ENCODE results near the gene ZBTB20.
"Not testable (repeated sequence)": the region's sequence is repeated elsewhere in the genome, so short reads cannot be mapped to it uniquely, and the experiment has no call there.

Gene ZBTB20

DNA sequence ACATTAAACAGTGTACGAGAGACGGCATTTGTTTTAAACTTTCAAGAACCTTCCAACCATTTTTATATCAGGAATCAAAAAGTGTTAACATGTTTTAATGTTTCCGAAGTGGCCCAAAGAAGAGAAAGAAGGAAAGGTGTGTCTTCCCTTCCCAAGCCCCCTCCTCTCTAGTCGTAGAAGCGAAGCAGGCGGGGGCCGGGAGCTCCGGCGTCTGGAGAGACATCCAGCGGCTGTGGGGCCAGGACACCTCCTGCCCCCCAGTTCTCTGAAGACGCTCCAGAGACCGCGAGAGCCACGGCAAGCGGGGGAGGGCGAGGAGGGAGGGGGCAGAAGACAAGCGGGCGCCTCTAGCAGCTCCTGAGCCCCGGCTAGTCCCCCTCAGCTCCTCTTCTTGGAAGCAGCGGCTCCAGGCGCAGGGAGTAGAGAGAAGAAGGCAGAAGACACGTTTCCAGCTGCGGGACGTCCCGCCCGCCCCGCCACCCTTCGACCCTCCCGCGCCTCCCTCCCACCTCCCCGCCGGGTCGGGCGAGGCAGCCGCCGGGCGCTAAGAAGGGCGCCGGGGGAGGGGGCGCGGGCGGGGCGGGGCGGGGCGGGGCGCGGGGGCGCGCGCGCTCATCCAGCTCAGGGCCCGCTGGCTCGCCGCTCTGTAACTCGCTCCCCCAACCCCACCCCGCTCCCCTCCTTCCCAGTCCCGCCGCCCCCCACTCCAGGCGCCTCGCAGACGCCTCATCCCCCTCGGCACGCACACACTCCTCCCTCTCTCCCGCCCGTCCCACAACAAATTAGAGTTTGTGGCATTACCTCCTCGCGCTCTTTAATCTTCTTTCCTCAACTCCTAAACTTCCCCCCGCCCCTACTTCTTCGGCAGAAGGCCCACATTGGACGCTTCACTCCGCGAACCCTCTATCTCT is at the start of gene ZBTB20:
Gene ZBTB20 (minus strand): TSS at position 871 of the 911 bp plus-strand sequence.
- DNase-seq (ENCODE audit: low read depth) = peak; percentile 55

GRCh38 chr3:115194476-115194875 is 47.4 kb upstream of the ZBTB20 start:
- no peak for DNase-seq (ENCODE audit: low read depth)

GRCh38 chr3:115190747-115191146 is 43.7 kb upstream of the ZBTB20 start:
- no peak for DNase-seq (ENCODE audit: low read depth)

GRCh38 chr3:115187149-115187757 is 40.2 kb upstream of the ZBTB20 start:
- no peak for DNase-seq (ENCODE audit: low read depth)

DNA sequence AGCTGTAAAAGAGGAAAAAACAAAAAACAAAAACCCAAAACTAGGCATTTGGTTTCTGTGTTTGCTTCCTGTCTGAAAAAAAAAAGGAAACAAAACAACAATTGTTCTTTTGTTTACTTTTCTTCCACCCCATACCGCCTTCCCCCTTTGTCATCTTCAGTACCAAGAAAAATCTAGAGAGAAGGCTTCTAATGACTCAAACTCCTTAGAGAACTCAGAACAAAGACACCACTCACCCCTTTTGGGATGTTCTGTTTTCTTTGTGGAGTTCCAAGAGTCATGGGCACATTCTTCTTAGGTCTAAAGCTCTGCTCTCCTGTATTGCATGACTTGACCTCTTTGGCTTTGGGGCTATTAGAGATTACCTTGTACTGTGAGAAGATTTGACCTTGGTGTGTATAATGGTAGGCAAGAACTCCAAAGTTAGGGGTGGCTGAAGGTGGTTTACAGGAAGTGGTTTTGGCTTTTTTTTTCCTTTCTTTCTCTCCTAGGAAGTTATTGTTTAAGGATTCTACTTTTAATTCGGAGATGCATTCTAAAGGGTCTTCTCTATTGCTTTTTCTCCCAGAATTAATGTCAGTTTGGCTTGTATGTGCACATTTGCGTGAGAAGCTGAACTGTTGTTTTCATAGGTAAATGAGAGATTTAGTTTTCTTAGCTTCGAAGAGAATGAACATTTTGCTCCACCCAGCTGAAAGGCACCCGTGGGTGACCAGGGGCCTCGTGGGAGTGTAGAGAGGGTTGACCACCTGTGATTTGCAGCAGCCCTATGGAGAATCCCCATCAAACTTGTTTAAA is 39.5 kb upstream of the ZBTB20 start:
- no peak for DNase-seq (ENCODE audit: low read depth)

GRCh38 chr3:115184859-115185572 is 37.9 kb upstream of the ZBTB20 start:
- not testable (repeated sequence) for DNase-seq (ENCODE audit: low read depth)

- not testable (repeated sequence) for DNase-seq (ENCODE audit: low read depth)
Measured at GRCh38 chr3:115178930-115179329, 31.8 kb upstream of the ZBTB20 start.

DNA sequence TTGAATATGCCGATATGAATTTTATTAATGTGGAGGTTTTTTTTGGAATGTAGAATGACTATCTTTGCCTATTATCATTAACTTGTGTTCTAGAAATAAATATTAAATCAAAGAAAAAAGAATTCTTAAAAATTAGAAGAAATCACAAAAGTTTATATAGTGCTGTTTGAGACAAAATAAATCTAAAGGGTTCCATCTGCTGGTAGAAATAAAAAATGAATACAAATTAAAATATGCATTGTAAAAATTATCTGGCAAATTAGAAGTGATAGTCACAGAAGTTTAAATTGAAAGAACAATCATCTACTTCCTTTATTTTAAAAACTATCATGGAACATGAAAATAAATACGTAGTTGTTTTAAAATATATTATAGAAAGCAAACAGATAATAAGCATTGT is 22.7 kb upstream of the ZBTB20 start:
- DNase-seq (ENCODE audit: low read depth) = no peak

- DNase-seq (ENCODE audit: low read depth) = no peak
Measured at GRCh38 chr3:115165701-115166100, 18.6 kb upstream of the ZBTB20 start.

DNA sequence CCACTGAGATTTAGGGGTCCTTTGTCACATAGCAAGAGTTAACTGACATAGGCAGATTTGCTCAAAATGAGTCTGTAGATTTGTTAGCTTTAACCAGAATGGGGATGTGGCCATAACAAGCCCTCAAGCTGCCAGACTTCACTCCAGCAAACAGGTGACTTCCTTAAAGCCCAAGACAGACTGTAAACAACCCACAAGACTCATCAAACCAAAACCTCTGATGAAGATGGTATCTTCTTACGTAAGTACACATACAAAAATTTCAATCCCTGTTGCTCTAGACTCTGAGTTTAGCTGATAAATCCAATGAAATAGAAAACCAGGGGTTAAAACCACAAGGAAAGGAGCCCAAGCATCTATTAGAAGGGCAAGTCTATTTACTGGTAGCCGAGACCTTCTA is 18.2 kb upstream of the ZBTB20 start:
- no peak for DNase-seq (ENCODE audit: low read depth)

GRCh38 chr3:115164374-115165221 is 17.5 kb upstream of the ZBTB20 start:
- DNase-seq (ENCODE audit: low read depth) = no peak

DNA sequence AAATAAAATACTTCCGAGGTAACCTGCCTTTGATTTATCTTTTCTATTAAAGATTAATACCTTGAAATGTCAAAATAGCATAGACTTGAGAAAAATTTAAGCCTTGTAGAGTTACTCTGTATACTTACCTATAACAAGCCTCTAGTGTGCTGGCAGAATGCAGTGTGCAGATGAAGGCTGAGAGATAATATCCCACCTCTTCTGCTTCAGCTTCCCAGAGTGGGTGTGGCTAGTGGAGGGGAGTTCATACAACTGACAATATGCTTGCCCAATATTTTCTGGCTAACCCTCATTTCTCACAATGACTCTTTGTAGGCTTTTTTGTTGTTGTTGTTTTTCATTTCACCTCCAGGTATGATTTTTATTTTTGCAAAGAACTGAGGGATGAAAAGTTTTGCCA is 15.7 kb upstream of the ZBTB20 start:
- DNase-seq (ENCODE audit: low read depth) = no peak

DNA sequence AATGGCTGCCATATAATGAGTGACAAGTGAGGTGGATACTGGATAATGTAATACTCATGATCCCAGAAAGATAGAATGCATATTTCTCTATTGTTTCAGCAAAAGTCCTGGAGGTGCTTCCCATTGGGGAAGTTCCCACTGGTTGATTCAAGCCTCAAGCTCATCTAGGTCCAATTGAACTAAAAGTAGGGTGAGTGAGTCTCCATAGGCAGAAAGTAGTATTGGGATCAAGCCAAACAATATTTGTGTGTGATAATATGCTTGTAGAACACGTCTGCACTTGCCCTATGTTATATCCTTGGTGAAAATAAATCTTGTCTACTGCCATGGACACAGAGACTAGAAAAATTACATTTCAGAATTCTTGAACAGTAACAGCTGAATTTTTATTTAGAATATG is 14.8 kb upstream of the ZBTB20 start:
- no peak for DNase-seq (ENCODE audit: low read depth)

DNA sequence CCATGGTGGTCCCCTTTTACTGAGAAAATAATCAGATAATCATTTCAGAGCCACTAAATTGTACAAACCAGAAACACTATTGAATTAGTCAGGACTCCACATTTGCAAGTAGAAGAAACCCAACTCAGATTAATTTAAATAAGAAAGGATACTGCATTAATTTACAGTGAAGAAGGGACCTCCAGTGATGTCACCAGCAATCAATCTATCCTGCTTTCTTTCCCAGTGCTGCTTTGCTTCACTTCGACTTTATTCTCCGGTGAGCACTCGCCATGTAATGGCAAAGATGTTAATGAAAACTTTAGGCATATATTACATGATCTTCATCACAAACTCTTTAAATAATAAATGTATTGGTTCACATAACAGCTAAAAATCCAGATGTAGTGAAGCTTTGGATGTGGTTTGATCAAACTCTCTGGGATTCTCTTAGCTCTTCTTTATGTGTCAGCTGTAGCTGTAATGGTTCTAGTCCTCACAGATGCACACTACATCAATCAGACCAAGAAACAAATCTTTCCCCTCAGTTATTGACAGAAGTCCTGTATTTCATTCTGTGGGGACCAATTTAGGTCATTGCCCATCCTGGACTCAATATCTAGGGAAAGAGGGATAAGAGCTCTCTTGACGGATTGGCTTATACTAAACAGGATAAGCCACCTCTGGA is 14.2 kb upstream of the ZBTB20 start:
- no peak for DNase-seq (ENCODE audit: low read depth)

- no peak for DNase-seq (ENCODE audit: low read depth)
Measured at GRCh38 chr3:115160295-115160694, 13.2 kb upstream of the ZBTB20 start.

DNA sequence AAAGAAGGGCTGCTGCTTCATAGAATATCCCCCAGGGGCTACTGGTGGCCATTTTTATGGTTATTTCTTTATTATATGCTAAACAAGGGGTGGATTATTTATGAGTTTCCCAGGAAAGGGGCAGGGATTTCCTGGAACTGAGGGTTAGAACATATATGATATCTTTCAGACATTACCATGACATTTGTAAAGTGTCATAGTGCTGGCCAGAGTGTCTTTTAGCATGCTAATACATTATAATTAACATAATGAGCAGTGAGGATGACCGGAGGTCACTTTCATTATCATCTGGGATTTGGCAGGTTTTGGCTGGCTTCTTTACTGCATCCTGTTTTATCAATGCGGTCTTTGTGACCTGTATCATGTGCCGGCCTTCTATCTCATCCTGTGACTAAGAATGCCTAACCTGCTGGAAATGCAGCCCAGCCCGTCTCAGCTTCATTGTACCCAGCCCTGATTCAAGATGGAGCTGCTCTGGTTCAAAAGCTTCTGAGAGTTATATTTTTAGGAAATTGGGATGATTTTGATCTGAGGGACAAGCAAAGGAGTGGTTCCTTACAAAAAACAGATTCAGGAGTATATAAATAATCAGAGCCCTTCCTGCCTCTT is 9.1 kb upstream of the ZBTB20 start:
- DNase-seq (ENCODE audit: low read depth) = no peak

DNA sequence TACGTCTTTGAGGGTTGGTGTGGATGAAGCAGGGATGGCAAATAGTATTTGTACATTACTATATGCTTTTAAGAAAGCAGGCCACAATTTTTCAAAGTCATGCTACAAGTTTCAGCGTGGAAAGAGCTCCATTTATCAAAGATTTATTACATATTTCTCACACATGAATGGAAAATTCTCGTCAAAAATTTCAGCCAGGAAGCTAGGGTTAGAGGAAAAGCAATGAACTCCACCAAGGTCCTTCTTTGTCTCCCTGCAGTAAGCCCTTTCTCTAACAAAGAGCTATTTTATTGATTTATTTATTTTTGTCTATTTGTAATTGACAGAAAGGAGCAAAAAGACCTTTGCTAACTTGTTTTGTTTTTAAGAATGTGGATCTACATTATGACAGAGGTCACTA is 7.5 kb upstream of the ZBTB20 start:
- no peak for DNase-seq (ENCODE audit: low read depth)

- DNase-seq (ENCODE audit: low read depth) = no peak
Measured at GRCh38 chr3:115151921-115152320, 4.8 kb upstream of the ZBTB20 start.

DNA sequence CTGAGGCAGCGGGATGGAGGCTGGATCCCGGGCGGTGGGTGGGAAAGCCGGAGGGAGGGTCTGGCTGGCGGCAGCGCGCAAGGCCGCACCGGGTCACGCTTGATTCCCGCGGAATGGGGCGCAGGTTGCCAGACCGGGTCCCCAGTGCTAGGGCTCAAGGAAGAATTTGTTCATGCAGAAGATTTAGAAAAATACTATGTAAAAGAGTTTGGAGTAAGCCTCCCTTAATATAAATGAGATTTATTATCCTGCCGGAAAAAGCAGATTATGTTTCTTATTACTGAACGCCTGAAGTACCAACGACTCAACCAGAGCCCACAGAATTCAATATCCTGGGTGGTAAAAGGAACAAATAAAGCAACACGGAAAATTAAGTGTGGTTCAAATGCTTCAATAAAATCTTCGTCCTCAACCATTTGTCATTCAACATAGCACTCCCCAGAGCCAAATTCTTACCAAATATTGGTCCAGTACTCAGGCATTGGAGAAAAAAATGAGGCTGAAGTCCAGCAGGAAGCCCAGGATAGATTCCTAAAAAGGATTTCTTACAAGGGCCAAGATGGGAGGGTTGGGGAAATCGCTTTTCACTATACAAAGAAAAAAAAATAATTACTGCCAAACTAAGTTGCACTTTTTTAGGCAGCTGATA is 1.2 kb upstream of the ZBTB20 start:
- DNase-seq (ENCODE audit: low read depth) = no peak

All from stimulated activated CD8-positive, alpha-beta memory T cell treated with anti-CD3 and anti-CD28 coated beads, Interleukin-12 subunit alpha, Interleukin-12 subunit beta, amount 100 ng/mL, for 4 hours (primary cell).